C4-2B (cell line): ENCODE measurements around the gene PARP16.

ENCODE experiments used
- CTCF ChIP-seq: fragments of 450-650 bp; conservative IDR thresholded peaks from 2 replicates; pipeline ENCODE4 v1.5.1; 2017; ENCODE audit warnings: mild to moderate bottlenecking
- ZFX ChIP-seq: fragments of 450-650 bp; IDR thresholded peaks from 2 replicates; pipeline ENCODE4 v1.6.1; 2017

- no peak for TF ChIP-seq CTCF
- TF ChIP-seq ZFX, result no peak
Observed at GRCh38 chr15:65217526-65218482, 68.9 kb downstream of the PARP16 start.
